BLaER1 (cell line): ENCODE data around the gene CHPF2.

Experiments used
- H3K27ac ChIP-seq: shearing (Covaris generic); formaldehyde crosslinking; 2 replicates; pipeline ENCODE4 v1.8.1; 2022
- H3K27me3 ChIP-seq: shearing (Covaris generic); formaldehyde crosslinking; 2 replicates; pipeline ENCODE4 v1.8.1; 2022
- H3K36me3 ChIP-seq: shearing (Covaris generic); formaldehyde crosslinking; 2 replicates; pipeline ENCODE4 v1.8.1; 2022
- H3K4me1 ChIP-seq: shearing (Covaris generic); formaldehyde crosslinking; 2 replicates; pipeline ENCODE4 v1.8.1; 2022
- H3K4me2 ChIP-seq: shearing (Covaris generic); formaldehyde crosslinking; 2 replicates; pipeline ENCODE4 v1.8.1; 2022
- H3K4me3 ChIP-seq: shearing (Covaris generic); formaldehyde crosslinking; 2 replicates; pipeline ENCODE4 v1.8.1; 2022
- H3K9ac ChIP-seq: shearing (Covaris generic); formaldehyde crosslinking; 2 replicates; pipeline ENCODE4 v1.8.1; 2022
- H3K9me3 ChIP-seq: shearing (Covaris generic); formaldehyde crosslinking; 2 replicates; pipeline ENCODE4 v1.8.1; 2022
- H4K20me1 ChIP-seq: shearing (Covaris generic); formaldehyde crosslinking; 2 replicates; pipeline ENCODE4 v1.8.1; 2022
- Cebpa-rat ChIP-seq: shearing (Covaris generic); IDR thresholded peaks from 2 replicates; pipeline ENCODE4 v1.8.1; 2022

The CHPF2 gene

DNA sequence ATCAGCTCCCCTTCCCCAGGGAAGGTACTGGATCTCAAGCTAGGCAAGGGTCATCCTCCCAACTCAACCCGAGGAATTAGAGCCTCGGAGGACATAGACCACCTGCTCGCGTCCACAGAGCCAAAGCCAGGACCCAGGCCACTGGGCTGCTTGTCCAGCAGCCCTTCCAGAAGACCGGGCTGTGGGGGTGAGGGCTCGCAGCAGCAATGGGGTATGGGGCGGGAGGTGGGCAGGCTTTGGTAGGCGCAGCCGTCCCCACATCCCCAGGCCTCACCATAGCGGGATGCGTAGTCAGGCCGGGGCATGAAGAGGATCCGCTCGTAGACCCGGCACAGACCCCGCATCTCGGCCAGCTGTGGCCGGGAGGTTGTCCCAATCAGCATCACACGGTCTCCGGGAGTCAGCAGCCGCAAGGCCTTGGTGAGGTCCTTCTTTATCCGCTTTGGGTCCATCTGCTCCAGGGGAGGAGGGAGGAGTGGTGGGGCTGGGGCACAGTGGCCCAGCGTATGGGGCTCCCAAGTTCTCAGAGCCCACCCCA, 40.2 kb upstream of the CHPF2 start:
- Histone ChIP-seq H3K9ac (no peak overlapping the region), H3K36me3 (no peaks in the 10 kb centered on the region), H3K4me3 (no peak overlapping the region), H3K9me3 (no peaks in the 10 kb centered on the region), H3K27me3 (peaks cover 67% of the 10 kb centered on the region), H3K4me2 (no peak overlapping the region), H3K4me1 (peaks cover 26% of the 10 kb centered on the region), H3K27ac (no peak overlapping the region), H4K20me1 (peaks cover 56% of the 10 kb centered on the region)
- TF ChIP-seq Cebpa-rat, result no peak

DNA sequence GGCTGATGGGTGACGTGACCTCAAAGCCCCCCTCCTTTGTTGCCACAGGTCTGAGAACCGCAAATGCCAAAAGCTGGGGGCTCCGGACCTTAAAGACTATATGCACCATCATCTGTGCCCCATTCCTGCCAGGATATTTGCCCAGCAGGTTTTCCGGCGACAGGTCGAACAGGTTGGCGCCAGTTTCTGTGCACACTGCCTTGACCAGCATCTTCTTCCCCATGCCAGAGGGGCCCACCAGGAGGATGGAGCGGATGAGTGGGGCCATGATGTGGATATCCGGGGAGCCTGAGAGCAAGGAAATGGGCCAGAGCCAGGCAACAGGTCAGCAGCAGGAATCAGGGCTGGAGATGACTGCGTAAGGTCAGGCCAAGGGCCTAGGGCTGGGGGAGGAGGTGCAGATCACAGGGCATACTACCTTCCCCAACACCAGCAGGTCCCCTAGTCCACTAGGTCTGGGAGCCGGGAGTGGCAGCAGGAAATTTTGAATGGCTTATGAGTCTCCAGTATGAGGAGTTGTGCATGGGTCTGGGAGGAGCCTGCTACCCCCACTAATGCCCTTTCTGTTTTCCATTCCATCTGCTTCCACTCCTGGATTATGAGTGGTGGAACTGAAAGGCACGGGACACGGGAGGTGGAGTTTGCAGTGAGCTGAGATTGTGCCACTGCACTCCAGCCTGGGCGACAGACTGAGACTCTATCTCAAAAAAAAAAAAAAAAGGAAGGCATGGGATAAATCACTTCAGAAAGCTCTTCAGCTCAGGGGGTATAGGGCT, 38.9 kb upstream of the CHPF2 start:
- Histone ChIP-seq H3K4me2 (no peak overlapping the region), H3K36me3 (no peaks in the 10 kb centered on the region), H3K4me1 (peaks cover 13% of the 10 kb centered on the region), H3K27ac (no peak overlapping the region), H4K20me1 (peaks cover 42% of the 10 kb centered on the region; the same call in 1 of the 2 replicates), H3K9me3 (no peaks in the 10 kb centered on the region), H3K27me3 (peaks cover 73% of the 10 kb centered on the region), H3K9ac (no peak overlapping the region), H3K4me3 (no peak overlapping the region)
- no peak for TF ChIP-seq Cebpa-rat

DNA sequence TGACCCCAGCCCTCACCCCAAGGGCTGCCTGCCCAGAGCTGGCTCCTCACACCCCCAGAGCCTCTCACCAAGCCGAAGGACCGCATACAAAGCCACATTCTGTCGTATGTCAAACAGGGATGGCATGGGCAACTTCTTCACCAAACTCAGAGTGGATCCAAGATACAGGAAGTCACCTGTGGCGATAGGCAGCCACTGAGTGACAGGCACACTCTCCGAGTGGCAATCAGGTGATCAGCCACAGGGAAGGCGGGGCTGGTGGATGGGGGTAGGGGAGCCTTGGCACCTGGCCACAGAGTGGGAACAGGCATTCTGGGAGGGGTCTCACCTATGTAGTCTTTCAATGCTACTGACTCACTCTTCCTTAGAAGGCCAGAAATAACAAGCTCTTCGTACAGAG, 38.1 kb upstream of the CHPF2 start:
- Histone ChIP-seq H3K27me3 (peaks cover 78% of the 10 kb centered on the region), H3K4me3 (no peak overlapping the region)
- no peak for TF ChIP-seq Cebpa-rat

DNA sequence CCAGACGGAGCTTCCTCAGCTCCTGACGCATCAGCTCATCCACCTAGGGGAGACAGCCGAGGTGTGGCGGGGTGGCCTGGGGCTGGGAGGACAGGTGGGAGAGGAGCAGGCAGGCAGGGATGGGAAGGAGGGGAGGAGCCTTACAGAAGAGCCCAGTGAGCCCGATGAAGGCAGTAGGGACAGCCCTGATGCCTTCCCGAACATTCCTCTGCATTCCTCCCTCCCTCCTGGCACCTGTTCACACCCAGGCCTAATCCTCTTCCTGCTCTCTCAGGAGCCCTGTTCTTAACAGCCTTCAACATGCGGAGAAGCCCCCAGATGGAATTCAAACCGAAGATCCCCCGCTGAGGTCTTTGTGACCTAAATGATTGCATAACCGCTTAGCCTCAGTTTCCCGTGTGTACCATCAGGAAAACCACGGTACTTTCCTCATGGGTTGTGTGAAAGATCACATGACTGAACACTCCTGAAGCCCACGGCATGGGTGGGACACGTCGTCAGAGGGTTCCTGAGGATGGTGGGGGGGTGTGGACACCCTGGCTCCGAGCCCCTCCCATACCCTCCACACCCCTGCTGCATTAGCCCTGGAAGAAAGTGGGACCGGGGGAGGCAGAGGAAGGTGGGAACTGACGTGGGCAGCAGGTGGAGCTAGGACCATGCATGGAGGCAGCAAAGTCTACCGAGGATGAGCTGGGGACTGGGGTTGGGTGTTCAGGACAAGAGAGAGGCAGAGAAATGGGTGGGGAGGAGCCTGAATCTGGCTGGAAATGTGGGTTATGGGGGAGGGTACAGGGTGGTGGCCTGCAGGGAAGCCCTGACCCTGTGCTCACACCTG, 36.5 kb upstream of the CHPF2 start:
- no peak overlapping the region for H3K4me2 ChIP-seq
- H4K20me1 ChIP-seq, result peaks cover 25% of the 10 kb centered on the region; the same call in 1 of the 2 replicates
- H3K9ac ChIP-seq, result no peak overlapping the region
- no peak overlapping the region for H3K4me3 ChIP-seq
- no peak overlapping the region for H3K27ac ChIP-seq
- peaks cover 64% of the 10 kb centered on the region for H3K27me3 ChIP-seq
- H3K36me3 ChIP-seq, result no peaks in the 10 kb centered on the region
- no peaks in the 10 kb centered on the region for H3K9me3 ChIP-seq
- no peaks in the 10 kb centered on the region for H3K4me1 ChIP-seq
- TF ChIP-seq Cebpa-rat, result no peak

More for the DNA sequence above, 38.1 kb upstream of the CHPF2 start:
- Histone ChIP-seq H3K9ac (no peak overlapping the region), H3K4me1 (peaks cover 7% of the 10 kb centered on the region), H4K20me1 (peaks cover 40% of the 10 kb centered on the region; the same call in 1 of the 2 replicates), H3K4me2 (no peak overlapping the region), H3K9me3 (no peaks in the 10 kb centered on the region), H3K36me3 (no peaks in the 10 kb centered on the region), H3K27ac (no peak overlapping the region)

DNA sequence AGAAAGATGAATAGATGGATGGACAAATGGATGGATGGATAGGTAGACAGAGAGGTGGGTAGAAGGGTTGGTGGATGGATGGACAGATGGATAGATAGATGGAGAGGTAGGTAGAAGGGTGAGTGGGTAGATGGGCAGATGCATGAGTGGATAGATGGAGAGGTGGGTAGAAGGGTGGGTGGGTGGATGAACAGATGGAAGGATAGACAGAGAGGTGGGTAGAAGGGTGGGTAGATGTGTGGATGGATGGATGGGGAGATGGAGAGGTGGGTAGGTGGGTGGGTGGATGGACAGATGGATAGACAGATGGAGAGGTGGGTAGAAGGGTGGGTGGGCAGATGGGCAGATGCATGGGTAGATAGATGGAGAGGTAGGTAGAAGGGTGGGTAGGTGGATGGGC, 34.4 kb upstream of the CHPF2 start:
- Histone ChIP-seq H3K9me3 (no peaks in the 10 kb centered on the region), H3K36me3 (no peaks in the 10 kb centered on the region), H3K9ac (no peak overlapping the region), H3K27ac (no peak overlapping the region), H4K20me1 (peaks cover 4% of the 10 kb centered on the region; the same call in 1 of the 2 replicates), H3K4me3 (no peak overlapping the region), H3K4me1 (no peaks in the 10 kb centered on the region), H3K4me2 (no peak overlapping the region), H3K27me3 (peaks cover 54% of the 10 kb centered on the region)
- TF ChIP-seq Cebpa-rat, result no peak

DNA sequence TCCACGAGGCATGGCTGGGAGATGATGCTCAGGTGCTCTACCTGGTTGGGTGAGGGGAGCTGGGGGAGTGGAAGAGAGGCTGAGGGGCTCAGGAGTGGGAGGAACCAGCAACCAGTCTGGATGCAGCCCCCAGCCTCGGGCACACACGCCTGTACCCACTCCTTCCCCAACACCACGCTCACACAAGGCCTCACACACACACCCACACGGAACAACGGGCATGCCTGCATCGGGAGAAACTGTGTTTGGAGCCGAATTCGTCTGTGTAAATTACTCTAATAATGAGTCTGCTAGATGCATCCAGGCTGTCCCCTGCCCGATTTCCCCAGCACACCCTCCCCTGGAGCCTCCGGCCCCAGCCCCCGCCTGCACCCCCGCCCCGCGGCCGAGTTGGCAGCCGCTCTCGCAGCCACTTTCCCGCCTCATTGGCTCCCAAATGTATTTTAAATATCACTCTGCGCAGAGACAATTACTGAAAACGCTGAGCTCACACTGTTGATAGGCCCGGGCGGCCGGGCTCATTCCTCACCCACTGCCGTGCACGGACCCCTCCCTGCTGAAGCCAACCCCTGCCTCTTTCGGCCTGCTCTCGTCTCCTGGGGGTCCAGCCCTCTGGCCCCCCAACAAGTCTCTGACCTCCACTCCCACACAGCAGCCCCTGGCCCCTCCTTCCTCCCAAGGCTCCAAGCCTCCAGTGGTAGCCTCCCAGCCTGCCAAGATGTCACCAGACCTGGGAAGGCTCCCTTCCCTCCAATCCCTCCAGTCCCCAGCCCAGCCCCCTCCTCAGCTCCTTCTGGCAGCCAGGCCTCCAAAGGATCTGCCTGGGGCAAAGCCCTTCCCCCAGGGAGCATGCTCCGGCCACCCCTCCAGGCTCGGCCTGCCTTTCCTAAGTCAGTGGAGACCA, 33.1 kb upstream of the CHPF2 start:
- peaks cover 53% of the 10 kb centered on the region for H3K27me3 ChIP-seq
- H3K4me3 ChIP-seq, result no peak overlapping the region
- H3K9ac ChIP-seq, result no peak overlapping the region
- H3K27ac ChIP-seq, result no peak overlapping the region
- H3K4me1 ChIP-seq, result no peaks in the 10 kb centered on the region
- no peaks in the 10 kb centered on the region for H3K36me3 ChIP-seq
- no peaks in the 10 kb centered on the region for H3K9me3 ChIP-seq
- no peak overlapping the region for H3K4me2 ChIP-seq
- no peak for TF ChIP-seq Cebpa-rat
- no peaks in the 10 kb centered on the region; the same call in 1 of the 2 replicates for H4K20me1 ChIP-seq

DNA sequence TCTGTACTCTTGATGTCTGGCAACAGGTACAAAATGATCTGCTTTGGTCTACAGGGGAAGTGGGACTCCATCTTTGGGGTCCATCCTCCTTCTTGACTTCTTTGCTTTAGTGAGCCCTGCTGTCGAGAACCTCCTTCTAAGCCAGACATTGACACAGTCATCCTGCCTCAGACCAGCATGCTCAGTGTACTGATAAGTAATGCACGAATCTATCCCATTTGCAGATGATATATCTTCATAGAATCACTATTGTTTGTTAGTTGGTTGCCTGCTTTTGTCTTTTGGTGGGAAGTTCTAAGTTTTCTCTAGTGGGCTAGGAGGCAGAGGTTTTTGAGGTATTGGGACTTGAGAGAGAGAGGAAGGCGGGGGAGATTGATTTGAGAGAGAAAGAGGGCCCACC, 30.9 kb upstream of the CHPF2 start:
- H3K9ac ChIP-seq, result no peak overlapping the region
- H3K27me3 ChIP-seq, result peaks cover 33% of the 10 kb centered on the region
- H3K4me2 ChIP-seq, result no peak overlapping the region
- no peak overlapping the region for H3K4me3 ChIP-seq
- H3K9me3 ChIP-seq, result no peaks in the 10 kb centered on the region
- no peak overlapping the region for H3K27ac ChIP-seq
- TF ChIP-seq Cebpa-rat, result no peak
- no peaks in the 10 kb centered on the region for H3K36me3 ChIP-seq
- H3K4me1 ChIP-seq, result no peaks in the 10 kb centered on the region; the same call in 1 of the 2 replicates
- H4K20me1 ChIP-seq, result no peaks in the 10 kb centered on the region; the same call in 1 of the 2 replicates

DNA sequence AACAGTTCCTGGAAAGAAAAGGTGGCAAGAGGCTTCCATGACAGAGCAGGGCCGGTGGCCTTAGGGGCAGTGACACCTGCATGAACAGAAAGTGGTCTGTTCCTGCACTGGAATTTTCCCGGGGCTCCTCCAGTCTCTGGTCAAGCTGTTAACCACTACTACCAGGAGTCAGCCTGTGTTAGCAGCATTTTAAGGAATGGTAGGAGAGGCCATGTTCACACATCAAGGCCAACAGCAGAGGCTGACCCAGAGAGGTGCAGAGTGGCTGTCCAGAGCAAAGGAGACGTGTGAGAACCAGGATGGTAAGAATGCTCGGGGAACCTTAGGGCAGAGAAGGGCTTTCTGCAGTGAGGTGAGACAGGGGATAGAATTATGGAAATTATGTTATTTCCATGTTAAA, 30.5 kb upstream of the CHPF2 start:
- Histone ChIP-seq H3K27me3 (peaks cover 29% of the 10 kb centered on the region), H3K4me2 (no peak overlapping the region), H3K27ac (no peak overlapping the region), H4K20me1 (no peaks in the 10 kb centered on the region), H3K9me3 (no peaks in the 10 kb centered on the region), H3K4me3 (no peak overlapping the region), H3K36me3 (no peaks in the 10 kb centered on the region), H3K4me1 (peaks cover 4% of the 10 kb centered on the region), H3K9ac (no peak overlapping the region)
- no peak for TF ChIP-seq Cebpa-rat

DNA sequence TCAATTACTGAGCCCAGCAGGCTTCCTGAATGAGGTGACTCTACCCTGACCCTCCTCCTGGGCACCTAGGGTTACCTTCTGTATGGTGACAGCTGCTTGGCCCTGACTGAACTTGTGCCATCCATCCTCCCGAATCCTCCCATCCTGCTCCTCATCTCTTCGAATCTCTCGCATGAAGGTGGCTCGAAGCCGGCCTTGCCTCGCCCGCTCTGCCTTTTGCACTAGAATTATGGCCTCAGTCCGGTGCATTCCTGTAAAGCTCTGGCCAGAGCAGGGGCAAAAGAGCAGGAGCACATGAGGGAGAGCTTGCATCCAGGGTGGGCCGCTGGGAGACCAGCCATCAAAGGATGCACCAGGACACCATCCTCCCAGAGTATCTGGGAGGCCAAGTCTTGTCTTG, 29.4 kb upstream of the CHPF2 start:
- Histone ChIP-seq H4K20me1 (no peaks in the 10 kb centered on the region), H3K4me1 (peaks cover 15% of the 10 kb centered on the region), H3K36me3 (no peaks in the 10 kb centered on the region), H3K9ac (no peak overlapping the region), H3K27ac (no peak overlapping the region), H3K27me3 (peaks cover 18% of the 10 kb centered on the region; the same call in 1 of the 2 replicates), H3K4me2 (no peak overlapping the region), H3K9me3 (no peaks in the 10 kb centered on the region), H3K4me3 (no peak overlapping the region)
- no peak for TF ChIP-seq Cebpa-rat
